Suppressor macrophage (primary cell): Measurements from ENCODE around the gene TWSG1.
"Not testable (repeated sequence)": the region's sequence is repeated elsewhere in the genome, so short reads cannot be mapped to it uniquely, and the experiment has no call there.

Source experiments
- DNase-seq, 4 experiments: peaks; one replicate each; pipeline ENCODE4 v3.0.0-alpha.2; 2020 to 2022

Gene TWSG1

DNA sequence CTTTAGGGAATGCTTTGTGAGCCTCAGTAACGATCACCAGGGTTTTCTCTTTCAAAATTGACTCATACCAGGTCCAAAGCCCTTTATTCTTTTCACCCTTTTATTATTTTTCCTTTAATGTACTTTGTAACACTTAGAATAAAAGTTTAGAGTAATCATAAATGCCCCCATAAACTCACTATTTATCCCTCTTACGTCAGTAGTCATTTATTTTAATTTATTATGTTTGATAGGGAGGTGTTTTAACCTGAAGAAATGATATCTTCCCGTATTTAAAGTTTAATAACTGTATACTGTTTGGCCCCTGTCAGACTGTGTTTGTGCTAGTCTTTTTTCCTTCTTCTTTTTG is 1.1 kb downstream of the TWSG1 start:
- no peak for DNase-seq

DNA sequence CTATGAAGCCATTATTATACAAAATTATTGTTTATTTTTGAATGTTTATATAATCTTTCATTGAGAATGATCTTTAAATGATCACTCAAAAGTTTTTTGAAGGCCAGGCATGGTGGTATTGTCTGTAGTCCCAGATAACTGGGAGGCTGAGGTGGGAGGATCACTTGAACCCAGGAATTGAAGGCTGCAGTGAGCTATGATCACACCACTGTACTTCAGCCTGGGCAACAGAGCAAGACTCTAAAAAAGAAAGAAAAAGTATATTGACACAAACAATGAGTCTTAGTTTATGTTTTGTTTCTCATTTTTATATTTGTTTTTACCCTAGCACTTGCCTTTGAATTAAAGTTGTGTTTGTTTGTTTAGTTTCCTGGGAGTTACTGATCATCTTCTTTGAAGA is 2.3 kb downstream of the TWSG1 start:
- DNase-seq, result no peak

DNA sequence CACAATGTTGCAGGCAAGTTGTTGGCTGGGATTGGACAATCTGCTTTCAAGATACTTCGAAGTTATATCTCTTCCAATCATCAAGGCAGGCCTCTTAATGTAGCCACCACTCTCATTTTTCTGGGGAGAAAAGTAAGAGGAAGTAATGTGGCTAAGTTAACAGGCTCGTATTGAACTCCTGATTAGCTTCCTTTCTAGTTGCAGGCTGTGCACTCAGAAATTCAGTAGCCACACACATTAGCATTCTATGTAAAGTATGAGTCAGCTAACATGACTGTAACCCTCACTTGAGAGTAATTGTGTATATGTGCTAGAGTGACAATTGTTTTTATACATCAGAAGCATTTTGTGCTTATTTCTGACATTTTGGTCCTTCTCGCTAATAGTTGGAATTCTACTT is 3.3 kb downstream of the TWSG1 start:
- peak; percentile 48 to 78 (median 65) for DNase-seq

DNA sequence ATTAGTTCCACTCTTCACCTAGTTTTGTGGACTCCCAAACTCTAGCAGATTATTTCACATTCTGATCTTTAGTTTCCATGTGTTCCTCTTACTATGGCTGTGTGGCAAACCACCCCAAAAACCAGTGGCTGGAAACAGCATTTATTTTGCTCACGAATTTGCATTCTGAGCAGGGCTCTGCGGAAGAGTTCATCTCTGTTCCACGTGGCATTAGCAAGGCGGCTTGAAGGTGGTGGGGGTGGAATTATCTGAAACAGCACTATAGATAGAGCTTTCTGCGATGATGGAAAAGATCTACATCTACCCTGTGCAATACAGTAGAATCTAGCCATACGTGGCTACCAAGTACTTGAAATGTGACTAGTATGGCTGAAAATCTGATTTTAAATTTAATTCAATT is 5.9 kb downstream of the TWSG1 start:
- no peak for DNase-seq

DNA sequence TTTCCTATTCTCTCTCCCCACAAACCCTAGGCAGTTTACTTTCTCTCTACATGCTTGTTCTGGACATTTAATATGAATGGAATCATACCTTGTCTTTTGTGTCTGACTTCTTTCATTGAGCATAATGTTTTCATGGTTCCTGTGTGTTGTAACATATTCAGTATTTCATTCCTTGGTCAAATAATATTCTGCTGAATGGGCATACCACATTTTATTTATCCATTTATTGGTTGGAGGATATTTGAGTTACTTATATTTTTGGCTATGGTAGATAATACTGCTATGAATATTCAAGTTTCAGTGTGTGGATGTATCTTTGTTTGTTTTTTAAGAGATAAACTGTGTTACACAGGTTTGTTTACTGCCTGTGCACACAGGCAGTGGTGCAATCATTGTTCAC is 9.0 kb downstream of the TWSG1 start:
- DNase-seq, result no peak

DNA sequence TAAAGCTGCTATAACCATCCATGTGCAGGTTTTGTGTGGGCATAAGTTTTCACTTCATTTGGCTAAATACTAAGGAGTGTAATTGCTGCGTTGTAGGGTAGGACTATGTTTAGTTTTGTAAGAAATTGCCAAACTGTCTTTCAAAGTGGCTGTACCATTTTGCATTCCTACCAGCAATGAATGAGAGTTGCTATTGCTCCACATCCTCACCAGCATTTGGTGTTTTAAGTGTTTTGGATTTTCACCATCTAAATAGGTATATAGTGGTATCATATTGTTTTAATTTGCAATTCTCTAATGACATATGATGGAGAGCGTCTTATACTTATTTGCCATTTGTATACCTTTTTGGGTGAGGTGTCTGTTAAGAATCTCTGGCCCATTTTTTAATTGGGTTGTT is 12.2 kb downstream of the TWSG1 start:
- no peak for DNase-seq

DNA sequence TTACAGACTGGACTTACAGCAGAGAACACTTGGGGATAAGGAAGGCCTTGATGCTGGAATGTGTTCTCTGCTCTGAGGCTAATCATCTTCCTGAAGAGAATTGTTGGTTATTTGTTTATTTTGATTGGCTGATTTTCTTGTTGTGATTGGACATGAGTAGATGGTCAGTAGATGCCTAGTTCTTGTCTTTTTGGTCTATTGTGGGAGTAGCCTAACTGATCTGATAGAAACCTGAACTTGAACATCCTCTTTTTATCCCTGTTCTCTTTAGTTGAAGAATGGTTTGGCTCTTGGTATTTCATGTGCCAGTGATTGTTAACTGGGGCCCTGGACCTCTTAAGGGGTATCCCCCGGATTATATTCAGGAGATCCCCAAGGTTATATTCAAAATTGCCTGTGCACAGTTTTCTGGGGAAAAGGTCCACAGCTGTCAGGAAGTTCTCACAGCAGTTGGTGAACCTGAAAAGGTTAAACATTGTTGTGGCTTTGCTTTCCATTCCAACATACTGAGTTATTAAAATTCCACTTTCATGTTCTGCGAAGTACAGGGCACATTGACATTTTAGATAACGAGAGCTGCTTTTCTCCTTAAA is 13.6 kb downstream of the TWSG1 start:
- DNase-seq, result peak in 1 of 4 experiments; percentile 19

DNA sequence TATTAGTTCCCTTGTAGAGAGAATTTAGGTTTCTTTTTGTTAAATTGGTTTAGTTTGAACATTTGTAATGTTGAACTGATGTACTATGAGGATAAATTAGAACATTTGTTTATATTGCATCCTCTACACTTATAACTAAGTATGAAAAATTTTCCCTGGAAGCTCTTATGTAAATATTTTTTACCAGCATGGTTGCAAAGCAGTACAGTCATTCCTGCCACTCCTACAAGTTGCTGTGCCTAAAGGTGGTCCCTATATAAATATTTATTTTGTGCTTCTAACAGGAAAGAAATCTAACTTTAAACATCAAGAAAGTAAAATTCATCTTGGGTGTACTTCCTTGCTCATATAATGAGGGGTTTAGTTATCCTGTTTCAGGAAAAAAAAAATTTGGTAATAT is 14.2 kb downstream of the TWSG1 start:
- DNase-seq, result no peak

DNA sequence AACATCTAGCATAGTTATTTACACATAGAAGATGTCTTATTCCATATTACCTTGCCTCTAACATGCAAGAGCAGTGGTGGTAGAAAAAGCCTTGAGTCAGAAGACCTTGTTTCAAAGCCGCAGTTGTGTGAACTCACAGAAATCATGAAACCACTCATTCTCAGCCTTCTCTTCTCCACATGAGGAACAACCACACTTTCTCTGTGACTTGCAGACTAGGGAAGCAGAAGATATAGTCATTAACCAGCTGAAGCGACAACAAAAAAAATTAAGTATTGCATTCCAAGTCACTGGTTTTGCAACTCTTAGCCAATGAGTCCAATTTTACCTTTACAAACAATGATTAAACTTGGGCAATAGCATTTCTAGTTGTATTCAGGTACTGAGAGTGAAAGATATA is 19.0 kb downstream of the TWSG1 start:
- DNase-seq, result peak; percentile 57 to 86 (median 76)

DNA sequence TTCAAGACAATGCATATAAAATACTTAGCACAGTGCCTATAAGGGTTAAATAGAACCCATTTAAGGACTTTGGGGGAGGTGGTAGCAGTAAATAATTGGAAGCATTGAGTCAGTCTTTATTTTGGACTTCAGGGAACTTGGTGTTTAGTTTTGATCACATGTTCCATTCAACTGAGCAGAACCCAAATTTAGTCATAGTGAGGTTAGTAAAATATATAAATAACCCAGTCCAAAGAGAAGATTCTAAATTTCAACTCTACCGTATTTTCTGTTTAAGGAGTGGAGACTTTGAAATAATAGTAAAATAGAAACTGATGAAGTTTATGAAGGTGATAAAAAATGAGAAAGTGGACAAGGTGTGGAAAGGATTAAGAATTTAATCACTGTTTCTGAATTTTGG is 19.7 kb downstream of the TWSG1 start:
- DNase-seq, result peak in 3 of 4 experiments; percentile 22 to 71 (median 68)

DNA sequence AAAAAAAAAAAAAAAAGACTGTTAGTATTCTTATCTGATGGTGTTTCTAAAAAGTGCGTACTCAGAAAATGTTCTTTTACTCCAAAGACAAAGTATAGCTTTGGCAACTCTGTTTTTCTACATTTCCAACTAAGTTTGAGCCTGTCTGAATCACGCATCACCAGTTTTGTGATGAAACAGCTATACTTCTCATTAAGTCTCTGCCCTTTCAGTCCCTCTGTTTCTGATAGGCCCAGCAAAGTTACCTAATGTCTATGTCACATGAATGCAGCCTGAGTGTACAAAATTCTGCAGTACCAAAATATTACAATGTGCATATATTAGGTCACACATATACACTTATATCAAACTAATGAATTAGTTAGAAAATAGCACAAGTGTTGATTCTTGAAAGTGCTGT is 22.4 kb downstream of the TWSG1 start:
- DNase-seq, result peak; percentile 54 to 86 (median 70)

DNA sequence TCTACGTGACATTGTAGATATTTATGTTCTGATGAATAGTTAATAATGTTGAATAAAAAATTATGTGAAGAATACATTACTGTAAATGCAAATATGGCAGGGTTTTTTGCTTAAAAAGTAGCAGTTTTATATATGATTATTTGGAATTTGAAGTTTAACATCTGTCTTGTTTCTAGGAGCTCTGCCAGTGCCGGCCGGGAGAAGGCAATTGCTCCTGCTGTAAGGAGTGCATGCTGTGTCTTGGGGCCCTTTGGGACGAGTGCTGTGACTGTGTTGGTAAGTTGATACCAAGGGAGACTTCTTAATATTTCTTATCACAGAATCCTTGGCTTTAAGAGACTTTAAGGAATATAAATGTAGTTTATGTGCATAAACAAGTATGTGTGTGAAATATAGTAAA is 25.2 kb downstream of the TWSG1 start:
- no peak for DNase-seq

DNA sequence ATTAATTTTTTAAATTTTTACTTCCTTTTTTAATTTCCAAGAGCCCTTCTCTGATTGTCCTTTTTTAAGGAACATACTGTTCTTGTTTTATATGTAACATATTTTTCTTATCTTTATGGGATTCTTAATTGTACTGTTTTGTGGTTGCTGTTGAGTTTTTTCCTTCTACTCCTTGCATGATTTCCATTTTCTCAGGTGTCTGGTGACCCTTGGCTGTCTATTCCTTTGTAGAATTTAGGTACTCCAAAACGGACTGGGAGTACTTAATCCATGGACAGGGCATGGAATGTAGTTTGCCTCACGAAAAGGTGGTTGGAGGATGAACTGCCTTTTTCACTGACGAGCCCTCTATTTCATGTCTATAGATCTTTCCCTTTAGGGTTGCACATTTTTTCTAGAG is 26.6 kb downstream of the TWSG1 start:
- peak in 1 of 4 experiments; percentile 25 for DNase-seq

DNA sequence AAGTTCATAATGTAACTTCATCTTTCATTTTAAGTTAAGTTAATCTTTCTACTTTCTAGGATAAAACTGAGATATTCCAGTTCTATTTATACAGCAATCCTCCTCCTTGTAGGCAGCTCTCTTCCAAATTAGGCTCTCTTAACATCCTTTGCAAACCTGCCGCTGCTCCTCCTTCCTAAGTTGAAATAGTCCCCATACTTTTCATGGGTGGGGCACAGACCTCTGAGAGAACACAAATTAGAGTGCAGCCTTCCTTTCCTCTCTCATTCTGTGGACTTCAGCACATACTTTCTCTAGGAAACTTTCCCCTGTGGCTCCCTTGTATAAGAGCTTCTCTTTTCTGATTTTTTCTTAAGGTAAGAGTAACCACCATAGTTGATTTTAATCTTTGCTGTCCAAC is 28.3 kb downstream of the TWSG1 start:
- DNase-seq, result no peak

DNA sequence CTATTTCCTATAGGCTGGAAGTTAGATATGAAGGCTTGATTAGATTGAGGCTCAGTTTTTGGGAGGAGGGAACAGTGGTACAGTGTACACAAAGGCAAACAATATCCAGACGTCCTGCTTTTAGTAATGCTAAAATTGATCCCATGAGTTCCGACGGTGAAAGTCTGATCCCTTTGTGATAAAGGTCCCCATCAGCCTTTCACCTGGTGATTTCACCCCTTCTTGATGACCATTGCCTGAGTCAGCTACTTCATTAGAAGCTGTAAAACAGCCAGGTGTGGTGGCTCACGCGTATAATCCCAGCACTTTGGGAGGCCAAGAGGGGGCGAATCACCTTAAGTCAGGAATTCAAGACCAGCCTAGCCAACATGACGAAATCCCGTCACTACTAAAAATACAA is 29.7 kb downstream of the TWSG1 start:
- DNase-seq, result no peak

DNA sequence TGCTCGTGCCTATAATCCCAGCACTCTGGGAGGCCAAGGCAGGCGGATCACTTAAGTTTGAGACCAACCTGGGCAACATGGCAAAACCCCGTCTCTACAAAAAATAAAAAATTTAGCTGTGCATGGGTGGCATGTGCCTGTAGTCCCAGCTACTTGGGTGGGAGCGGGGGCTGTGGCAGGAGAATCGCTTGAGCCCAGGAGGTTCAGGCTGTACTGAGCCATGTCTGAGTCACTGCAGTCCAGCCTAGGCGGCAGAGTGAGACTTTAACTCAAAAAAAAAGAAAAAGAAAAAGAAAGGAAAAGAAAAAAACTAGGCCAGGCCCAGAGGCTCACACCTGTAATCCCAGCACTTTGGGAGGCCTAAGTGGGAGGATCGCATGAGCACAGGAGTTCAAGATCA is 30.8 kb downstream of the TWSG1 start:
- DNase-seq, result no peak

DNA sequence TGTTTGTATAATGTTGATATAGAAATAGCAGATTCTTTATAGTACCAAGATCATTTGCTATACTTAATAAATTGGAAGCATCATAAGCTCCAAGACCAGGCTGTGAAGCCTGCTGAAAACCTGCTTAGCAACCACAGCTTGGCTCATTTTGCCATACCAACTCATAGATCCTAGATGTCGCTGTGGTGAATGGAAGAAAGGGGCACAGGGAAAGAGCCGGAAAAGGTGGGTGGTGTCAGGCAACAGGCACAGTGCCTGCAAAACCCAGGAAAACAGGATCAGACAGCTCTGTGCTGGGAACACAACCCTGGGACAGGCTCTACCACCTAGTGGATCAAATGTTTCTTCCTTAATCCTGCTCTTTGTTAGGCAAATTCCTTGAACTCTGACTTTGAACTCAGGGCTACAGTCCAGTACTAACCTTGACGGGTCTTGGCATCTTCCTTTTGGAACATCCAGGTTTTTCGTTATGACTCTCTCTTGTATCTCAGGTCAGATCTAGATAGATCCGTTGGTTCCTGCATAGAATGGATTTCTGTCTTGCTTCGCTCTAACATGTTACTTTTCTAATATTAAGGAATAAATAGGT is 31.6 kb downstream of the TWSG1 start:
- no peak for DNase-seq

DNA sequence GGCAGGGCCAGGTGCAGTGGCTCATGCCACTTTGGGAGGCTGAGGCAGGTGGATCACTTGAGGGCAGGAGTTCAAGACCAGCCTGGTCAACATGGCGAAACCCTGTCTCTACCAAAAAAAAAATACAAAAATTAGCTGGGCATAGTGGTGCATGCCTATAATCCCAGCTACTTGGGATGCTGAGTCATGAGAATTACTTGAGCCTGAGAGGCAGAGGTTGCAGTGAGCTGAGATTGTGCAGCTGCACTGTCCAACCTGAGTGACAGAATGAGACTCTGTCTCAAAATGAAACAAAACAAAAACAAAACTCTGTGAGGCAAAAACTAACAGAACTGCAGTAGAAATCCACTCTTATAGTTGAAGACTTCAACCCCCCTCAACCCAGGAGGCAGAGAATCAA is 38.7 kb downstream of the TWSG1 start:
- DNase-seq, result not testable (repeated sequence)

DNA sequence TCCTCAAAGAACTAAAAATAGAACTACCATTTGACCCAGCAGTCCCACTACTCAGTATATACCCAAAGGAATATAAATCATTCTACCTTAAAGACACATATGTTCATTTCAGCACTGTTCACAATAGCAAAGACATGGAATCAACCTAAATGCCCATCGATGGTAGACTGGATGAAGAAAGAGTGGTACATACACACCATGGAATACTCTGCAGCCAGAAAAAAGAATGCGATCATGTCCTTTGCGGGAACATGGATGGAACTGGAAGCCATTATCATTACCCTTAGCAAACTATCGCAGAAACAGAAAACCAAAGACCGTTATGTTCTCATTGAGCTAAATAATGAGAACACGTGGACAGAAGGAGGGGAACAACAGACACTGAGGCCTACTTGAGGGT is 44.5 kb downstream of the TWSG1 start:
- no peak for DNase-seq

DNA sequence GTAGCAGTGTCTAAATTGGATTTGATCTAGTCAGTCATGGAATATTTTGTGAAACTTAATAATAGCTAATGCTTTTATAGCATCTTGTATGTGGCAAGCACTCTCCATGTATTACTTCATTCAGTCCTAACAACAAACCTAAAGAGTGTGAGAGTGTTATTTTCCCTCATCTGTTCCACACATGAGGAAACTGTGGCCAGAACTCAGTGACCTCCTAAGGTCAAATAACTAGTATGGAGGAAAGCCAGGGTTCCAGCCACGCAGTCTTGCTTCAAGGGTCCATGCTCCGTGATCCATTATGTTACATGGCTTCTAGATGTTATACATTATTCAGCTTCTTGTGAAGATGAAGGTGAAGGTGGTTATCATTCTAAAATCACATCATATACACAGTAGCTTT is 45.5 kb downstream of the TWSG1 start:
- DNase-seq, result no peak

DNA sequence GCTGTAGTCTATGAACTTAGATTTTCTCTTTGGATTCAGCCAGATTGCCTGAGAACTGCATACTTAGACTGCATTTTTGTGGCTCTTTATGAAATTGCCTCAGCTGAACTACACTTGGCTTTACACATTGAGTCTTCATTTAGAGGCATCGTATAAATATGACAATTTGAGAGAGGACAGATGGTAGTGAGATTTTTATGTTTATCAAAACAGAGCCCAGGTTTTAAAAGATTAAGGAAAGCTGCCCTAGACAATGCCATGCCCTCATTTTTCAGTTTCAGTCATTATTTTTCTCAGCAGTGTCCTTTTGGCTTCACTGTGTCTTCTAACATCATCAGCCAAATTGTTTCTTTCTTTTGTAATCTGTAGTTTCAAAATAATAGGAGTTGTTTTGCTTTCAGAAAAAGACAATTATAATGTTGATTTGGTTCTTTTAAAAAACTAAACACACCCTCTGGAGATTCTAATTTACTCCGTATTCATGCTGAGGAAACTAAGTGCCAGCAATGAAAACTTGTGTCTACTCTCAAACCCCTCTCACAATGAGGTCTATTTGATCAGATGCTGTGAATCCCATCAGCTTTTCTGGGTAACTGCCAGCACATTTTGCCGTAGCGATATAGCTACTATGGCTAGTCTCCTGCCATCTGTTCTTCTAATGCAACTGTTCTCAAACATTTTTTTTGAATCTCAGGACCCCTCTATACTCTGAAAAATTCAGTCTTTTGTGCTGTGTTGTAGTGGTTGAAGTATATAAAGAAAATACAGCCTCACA is 46.2 kb downstream of the TWSG1 start:
- DNase-seq, result no peak

DNA sequence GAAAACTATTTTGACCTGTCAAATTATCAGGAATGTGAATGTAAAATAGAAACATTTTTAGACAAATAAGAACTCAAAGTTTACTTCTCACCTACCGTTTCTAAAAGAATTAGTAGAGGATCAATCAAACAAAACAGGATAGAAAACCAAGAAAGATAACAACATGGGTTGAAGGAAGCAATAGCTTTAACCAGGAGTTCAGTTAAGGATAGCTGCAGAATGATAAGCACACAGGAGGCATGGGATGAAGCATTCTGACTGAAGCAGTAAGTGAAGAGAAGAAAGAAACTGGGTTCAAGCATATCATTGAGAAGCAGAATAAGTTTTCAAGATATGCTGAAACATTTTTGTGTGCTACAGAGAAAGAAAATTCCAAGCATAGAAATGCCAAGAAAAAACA is 52.3 kb downstream of the TWSG1 start:
- no peak for DNase-seq

DNA sequence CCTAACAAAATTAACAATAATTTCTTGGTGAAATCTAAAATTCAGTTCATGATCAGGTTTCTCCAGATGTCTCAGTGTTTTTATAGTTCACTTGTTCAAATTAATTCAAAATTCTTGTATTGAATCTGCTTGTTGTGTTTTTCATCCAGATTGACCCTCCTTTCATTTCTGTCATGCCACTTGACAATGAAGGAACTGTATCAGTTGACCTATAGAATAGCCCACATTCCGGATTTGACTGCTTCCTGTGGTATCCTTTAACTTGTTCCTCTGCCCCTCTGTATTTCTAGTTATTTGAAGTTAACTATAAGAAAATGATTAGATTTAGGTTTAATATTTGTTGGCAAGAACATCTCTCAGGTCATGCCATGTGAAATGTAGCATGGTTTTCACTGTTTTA is 53.3 kb downstream of the TWSG1 start:
- no peak for DNase-seq

DNA sequence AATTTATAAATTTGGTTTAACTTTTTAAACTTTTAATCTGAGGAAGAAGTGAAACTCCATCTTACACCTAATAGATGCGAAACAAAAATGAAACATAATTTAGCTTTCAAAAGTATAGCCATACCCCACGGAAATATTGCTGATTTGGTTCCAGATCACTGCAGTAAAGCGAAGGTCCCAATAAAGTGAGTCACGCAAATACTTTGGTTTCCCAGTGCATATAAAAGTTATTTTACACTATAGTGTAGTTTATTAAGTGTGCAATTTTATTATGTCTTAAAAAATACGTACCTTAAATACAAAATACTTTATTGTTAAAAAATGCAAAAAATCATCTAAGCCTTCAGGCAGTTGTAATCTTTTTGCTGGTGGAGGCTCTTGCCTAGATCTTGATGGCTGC is 55.1 kb downstream of the TWSG1 start:
- DNase-seq, result no peak
